ENCODE results near the gene AK8.

The AK8 gene

GRCh38 chr9:132710333-132710732, 167.8 kb downstream of the AK8 start:
- DNase-seq, result no peak

- DNase-seq, result no peak
Measured at GRCh38 chr9:132708769-132709430, 169.2 kb downstream of the AK8 start.

- no peak for DNase-seq
Measured at GRCh38 chr9:132708239-132708638, 169.8 kb downstream of the AK8 start.

- no peak for DNase-seq
Measured at GRCh38 chr9:132703336-132703735, 174.7 kb downstream of the AK8 start.

GRCh38 chr9:132702254-132702653, 175.8 kb downstream of the AK8 start:
- DNase-seq, result no peak

GRCh38 chr9:132699956-132700355, 178.1 kb downstream of the AK8 start:
- DNase-seq, result no peak

GRCh38 chr9:132698989-132699388, 179.1 kb downstream of the AK8 start:
- no peak for DNase-seq

- DNase-seq, result no peak
Measured at GRCh38 chr9:132697230-132697629, 180.9 kb downstream of the AK8 start.

- DNase-seq, result peak; percentile 42
Measured at GRCh38 chr9:132694144-132694543, 183.9 kb downstream of the AK8 start.

GRCh38 chr9:132690696-132691095, 187.4 kb downstream of the AK8 start:
- no peak for DNase-seq

GRCh38 chr9:132683873-132684272, 194.2 kb downstream of the AK8 start:
- DNase-seq, result no peak

GRCh38 chr9:132681561-132681960, 196.5 kb downstream of the AK8 start:
- no peak for DNase-seq

GRCh38 chr9:132679946-132680625, 198.0 kb downstream of the AK8 start:
- DNase-seq, result no peak

GRCh38 chr9:132677976-132678375, 200.1 kb downstream of the AK8 start:
- DNase-seq, result no peak

Data from CD4-positive, alpha-beta T cell treated with Interleukin-17A for 1 hour (primary cell).